GM21717 (cell line): ENCODE data around the gene EHBP1L1.

Source experiments
- ATAC-seq: cut with Tn5 transposase; IDR thresholded peaks from one replicate; pipeline ENCODE4 v1.9.1; 2021; ENCODE audit warnings: mild to moderate bottlenecking, moderate library complexity; ENCODE audit not compliant: unreplicated experiment

Gene EHBP1L1

GRCh38 chr11:65576867-65577755, 1.3 kb downstream of the EHBP1L1 start:
- no peak for ATAC-seq

GRCh38 chr11:65577756-65578109, 1.9 kb downstream of the EHBP1L1 start:
- no peak for ATAC-seq

- no peak for ATAC-seq
These were observed 2.3 kb downstream of the EHBP1L1 start for GRCh38 chr11:65578134-65578533.

GRCh38 chr11:65578667-65579066, 2.8 kb downstream of the EHBP1L1 start:
- no peak for ATAC-seq

- ATAC-seq, result no peak
These were observed 3.4 kb downstream of the EHBP1L1 start for GRCh38 chr11:65579291-65579690.

GRCh38 chr11:65580031-65580692, 4.3 kb downstream of the EHBP1L1 start:
- ATAC-seq, result no peak

- ATAC-seq, result no peak
These were observed 4.9 kb downstream of the EHBP1L1 start for GRCh38 chr11:65580756-65581155.

- no peak for ATAC-seq
These were observed 6.1 kb downstream of the EHBP1L1 start for GRCh38 chr11:65581928-65582327.

GRCh38 chr11:65583589-65583988, 7.7 kb downstream of the EHBP1L1 start:
- no peak for ATAC-seq

- ATAC-seq, result no peak
These were observed 8.3 kb downstream of the EHBP1L1 start for GRCh38 chr11:65584106-65584505.

GRCh38 chr11:65584723-65585171, 8.9 kb downstream of the EHBP1L1 start:
- ATAC-seq, result no peak

- no peak for ATAC-seq
These were observed 9.8 kb downstream of the EHBP1L1 start for GRCh38 chr11:65585396-65586246.

GRCh38 chr11:65586247-65586630, 10.4 kb downstream of the EHBP1L1 start:
- ATAC-seq, result no peak

GRCh38 chr11:65586676-65587075, 10.8 kb downstream of the EHBP1L1 start:
- ATAC-seq, result no peak

GRCh38 chr11:65588199-65589054, 12.6 kb downstream of the EHBP1L1 start:
- peak; percentile 58 for ATAC-seq

- ATAC-seq, result no peak
These were observed 13.8 kb downstream of the EHBP1L1 start for GRCh38 chr11:65589444-65590239.

GRCh38 chr11:65590240-65590738, 14.4 kb downstream of the EHBP1L1 start:
- no peak for ATAC-seq

GRCh38 chr11:65591939-65592857, 16.3 kb downstream of the EHBP1L1 start:
- ATAC-seq, result no peak
